Renal cortex interstitium (tissue), 11 donors: Measurements from ENCODE around the gene PDLIM4. TPM values are rescaled to one million over a fixed set of nuclear protein-coding genes. Genes with fewer than 3 reads are reported as not detected.

Experiments
- DNase-seq, 11 donors: peaks; one replicate each; pipeline ENCODE4 v3.0.0-alpha.2; 2013; ENCODE audit warnings: low read depth in 9 of 11, low spot score in 4 of 11; ENCODE audit errors: extremely low read depth in 1 of 11
- polyA plus RNA-seq, 3 donors: library from polyadenylated mRNA; unstranded; fragments of 120-200 nt; gene quantifications; one replicate each; pipeline ENCODE4 v1.2.1, GENCODE V29; 2013; ENCODE audit not compliant: insufficient read length in 3 of 3

PDLIM4 gene
- polyA plus RNA-seq, 3 donors = 13.8 to 21.2 (median 17.4) TPM

DNA sequence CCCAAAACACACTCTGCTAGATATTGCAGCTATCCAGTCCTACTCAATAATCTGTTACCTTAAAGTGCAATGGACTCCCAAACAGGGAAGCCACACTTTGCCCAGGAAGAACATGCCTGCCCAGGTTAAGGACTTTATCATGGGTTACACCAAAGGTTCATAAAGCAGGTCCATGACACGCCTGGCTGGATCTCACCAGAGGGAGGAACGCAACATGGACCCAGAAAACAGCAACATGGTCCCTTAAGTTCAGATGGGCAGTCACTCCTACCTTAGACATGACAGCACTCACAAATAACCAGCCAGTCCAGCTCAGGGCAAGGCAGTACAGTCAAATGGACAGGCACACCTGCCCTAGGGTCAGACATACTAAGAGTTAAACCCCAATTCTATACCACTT lies 33.6 kb upstream of the PDLIM4 start:
- DNase-seq = no peak

DNA sequence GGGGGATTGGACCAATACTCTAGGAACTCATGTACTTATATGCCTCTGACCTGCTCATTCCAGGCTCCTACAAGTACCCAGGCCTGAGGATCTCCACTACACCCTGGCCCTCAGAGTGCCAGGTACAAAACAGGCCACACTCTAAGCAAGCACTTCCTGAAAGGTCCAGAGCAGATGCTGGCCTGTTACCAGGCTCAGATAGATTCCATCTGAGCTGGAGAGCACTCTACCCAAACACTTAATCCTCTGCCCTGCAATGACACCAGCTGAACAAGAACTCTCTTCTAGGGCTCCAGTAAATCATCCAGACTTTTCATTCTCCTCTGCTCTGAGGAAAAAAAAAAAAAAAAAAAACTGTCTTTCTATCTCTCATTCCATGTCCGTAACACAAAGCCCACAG lies 32.8 kb upstream of the PDLIM4 start:
- DNase-seq = no peak

DNA sequence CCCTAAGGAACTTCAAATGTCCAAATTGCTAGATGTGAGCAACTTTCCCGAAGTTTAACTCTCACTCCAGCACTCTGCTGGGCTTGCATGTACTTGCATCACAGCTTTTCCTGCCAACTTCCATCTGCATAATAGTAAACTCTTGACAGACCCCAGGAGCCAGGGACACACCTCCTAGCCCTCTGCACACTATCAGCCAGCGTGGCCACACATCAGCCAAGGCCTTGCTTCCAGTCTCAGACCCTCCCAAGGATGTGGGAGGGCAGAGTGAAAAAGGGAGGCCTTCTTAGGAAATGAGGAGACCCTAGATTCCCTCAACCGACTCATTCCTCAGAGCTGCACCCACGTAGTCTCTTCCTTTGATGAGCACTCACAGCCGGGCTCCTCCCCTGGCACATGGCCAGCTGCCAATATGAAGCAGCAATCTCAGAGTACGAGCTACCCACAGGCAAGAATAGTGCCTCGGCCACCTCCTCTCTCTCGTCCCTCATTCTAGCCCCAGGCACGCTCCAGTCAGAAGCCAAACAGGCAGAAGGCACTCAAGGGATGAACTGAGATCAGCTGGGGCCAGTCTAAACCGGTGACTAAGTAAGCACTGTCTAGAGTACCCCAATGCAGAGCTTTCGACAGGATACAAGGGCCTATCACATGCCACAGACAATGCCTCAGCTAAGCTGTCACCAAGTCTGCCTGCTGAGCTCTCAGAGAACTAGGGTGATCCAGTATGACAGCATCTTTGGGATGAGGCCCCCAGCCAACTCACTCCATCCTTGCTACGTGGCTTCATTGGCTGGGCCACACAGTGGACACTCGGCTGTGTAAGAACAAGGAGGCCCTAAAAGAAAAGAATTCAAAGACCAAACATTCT lies 32.1 kb upstream of the PDLIM4 start:
- peak in 1 of 11 donors; percentile 43 for DNase-seq

DNA sequence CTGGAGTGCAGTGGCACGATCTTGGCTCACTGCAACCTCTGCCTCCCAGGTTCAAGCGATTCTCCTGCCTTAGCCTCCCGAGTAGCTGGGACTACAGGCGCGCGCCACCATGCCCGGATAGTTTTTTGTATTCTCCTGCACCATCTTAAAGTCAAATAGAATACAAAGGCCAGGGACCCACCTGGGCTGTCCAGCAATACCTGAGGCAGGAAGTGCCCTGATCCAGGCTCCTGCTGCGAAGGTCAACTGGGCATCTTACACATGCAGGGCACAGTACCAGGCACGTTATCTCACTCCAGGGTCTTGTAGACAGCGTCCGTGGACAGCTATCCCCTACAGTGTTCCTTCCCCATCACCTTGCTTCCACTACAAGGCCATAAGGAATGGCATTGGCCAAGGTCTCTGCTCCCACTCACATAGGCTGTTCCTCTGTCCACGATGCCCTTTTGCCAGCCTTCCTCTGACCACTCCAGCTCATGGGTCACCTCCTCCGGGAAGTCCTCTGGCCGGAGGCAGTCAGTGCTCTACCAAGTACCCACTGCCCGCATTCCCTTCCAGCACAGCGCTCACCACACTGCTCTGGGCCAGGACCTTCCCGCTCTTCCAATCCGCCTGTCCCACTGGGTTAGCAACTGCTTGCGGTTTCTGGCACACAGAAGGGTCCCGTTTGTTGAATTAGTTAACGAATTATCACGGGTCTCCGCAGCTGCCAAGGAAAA lies 30.8 kb upstream of the PDLIM4 start:
- DNase-seq = no peak

DNA sequence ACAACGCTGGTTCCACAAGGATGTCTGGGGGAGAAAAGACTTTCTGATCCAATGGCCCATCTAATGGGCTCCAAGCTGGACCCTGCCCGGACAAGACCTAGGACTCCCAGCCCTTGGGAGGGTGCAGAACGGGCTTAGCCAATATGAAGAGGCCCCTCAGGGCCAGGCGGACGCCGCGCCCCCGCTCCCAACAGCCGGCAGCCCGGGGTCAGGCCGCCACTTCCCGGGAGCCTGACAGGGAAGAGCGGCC lies 30.3 kb upstream of the PDLIM4 start:
- peak in 1 of 11 donors; percentile 36 for DNase-seq

DNA sequence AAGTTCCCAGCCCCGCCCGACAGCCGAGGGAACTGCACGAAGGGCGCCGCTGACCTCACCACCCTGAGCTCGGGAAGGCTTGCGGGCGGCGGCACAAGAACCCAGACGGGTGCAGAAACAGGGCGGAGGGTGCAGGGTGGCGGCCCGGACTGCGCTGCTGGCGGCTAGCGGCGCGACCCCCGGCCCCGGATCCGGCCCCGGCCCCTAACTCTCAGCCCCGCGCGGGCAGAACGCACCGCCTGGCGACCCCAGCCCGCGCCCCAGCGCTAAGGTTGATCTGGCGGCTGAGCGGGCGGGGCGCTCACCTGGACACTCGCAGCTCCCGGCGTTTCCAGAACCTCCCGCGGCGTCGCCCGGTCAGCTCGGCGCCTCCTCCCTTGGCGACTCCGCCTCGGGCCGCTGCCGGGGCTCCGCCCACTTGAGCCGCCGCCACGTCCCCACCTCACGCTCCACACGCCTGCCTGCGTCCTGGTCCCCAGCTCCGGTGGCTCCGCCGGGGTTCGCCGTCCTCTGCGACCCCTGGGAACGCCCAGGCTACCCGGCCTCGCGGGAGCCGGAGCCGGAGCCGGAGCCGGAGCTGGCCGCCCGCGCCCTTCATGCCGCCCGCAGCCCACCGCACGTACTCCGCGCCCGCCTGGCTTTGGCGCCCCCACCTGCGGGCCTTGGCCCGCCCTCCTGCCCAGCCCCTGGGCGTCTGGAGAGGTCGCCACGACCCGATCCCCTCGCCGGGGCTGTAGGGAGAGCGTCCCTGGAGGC lies 29.8 kb upstream of the PDLIM4 start, which contains the start of gene P4HA2:
TSS of gene P4HA2 (minus strand) at position 369 of the 756 bp plus-strand sequence. CDS start 9,227 bp downstream, outside the sequence.
- peak in 8 of 11 donors; percentile 54 to 74 (median 66) for DNase-seq

DNA sequence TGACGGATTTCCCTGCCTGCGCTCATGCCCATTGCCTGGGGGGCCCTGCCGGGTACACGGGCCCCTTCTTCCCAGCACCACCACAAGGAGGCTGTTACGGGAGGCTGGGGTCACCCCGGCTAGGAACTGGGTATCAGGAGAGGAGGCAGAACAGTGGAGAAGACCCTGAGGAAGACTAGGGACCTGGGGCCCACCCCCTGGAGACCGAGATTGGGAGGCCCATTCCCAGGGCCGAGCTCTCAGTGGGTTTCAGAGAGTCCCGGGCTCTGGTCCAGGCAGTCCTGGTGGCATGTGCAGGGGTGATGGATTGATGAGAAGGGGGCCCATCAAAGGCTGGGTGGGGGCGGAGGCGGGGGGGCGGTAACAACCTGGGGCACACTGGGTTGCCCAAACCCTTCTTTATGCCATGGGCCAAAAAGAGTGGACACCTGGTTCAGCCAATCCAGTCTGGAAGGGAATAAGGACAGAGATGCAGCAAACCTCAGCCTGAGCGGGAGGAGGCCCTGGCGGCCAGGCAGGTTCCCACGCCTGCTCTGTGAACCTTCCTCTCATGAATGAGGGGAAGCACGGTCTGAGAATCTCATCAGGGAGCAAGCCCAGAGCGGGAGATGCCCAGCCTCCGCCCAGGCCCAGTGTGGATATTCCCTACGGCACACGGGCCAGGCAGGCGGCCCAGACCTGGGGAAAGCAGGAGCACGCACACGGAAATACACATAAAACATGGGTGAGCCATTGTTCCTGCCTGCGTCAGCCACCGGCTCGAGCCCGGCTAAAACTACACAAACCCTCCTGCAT lies 29.1 kb upstream of the PDLIM4 start:
- DNase-seq = no peak

DNA sequence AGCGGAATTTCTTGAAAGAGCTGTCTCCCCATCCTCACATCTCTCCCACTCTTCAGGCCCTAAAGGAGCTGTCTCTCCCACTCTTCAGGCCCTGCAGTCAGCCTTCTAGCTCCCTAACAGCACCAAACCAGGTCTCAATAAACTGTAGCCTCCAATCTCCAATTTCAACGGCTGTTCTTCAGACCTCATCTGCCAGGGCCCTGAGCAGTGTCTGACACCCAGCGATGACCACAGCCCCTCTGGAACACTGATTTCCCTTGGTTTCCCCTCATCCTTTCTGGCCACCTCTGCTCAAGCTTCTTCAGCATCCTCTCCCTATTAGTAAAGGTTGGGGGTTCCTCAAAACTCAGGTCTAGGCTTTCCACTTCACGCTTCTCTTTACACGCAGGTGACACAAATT lies 28.3 kb upstream of the PDLIM4 start:
- DNase-seq = no peak

DNA sequence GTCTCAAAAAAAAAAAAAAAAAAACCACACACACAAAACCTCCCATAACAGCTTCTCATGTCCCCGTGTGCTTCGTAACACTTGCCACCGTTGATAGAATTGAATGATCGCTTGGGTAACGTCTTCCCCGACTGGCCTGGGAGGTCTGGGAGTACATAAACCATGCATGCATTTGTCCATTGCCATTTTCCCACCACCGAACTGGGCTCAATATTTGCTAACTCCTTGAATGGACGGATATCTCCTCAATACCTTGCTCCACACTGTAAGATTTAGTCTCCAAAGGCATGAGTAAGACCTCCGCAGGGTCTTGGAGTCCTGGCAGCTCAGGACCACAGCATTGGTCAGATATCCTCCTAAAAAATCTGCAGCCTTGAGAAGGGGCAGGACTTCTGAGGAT lies 26.6 kb upstream of the PDLIM4 start:
- DNase-seq = no peak

DNA sequence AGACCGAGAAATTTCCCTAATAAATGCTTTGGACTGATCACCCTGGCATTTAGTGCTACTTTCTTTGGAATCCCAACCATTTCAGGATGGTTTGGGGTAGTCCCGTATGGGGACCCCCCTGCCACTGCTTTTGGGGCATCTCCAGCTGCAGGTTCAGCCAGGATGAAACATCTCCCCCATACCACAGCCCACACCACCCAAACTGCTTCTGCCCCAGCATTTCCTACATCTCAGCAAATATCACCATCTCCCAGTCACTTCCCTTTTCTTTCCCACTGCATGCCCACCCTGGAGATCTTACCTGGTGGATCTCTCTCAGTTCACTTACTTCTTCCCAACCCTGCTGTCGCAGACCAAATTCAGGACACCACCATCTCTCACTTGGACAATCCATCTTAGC lies 25.0 kb upstream of the PDLIM4 start:
- no peak for DNase-seq

DNA sequence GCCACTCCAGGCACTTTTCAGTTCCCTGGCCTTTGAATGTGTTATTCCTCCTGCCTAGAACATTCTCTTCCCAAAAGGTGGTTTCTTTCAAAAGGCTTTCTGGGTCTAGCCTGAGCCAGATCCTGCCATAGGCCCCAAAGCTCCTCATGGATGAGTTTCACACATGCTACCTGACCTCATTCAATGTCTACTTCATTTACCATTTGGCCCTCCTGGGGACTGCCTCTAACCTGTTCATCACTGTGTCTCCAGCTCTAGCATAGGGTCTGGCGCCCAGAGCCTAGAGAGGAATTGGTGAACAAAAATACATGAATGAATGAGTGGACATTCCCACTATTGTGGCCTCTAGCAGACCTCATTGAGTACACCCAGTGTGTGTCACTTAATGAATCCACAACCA lies 24.4 kb upstream of the PDLIM4 start:
- DNase-seq = no peak

DNA sequence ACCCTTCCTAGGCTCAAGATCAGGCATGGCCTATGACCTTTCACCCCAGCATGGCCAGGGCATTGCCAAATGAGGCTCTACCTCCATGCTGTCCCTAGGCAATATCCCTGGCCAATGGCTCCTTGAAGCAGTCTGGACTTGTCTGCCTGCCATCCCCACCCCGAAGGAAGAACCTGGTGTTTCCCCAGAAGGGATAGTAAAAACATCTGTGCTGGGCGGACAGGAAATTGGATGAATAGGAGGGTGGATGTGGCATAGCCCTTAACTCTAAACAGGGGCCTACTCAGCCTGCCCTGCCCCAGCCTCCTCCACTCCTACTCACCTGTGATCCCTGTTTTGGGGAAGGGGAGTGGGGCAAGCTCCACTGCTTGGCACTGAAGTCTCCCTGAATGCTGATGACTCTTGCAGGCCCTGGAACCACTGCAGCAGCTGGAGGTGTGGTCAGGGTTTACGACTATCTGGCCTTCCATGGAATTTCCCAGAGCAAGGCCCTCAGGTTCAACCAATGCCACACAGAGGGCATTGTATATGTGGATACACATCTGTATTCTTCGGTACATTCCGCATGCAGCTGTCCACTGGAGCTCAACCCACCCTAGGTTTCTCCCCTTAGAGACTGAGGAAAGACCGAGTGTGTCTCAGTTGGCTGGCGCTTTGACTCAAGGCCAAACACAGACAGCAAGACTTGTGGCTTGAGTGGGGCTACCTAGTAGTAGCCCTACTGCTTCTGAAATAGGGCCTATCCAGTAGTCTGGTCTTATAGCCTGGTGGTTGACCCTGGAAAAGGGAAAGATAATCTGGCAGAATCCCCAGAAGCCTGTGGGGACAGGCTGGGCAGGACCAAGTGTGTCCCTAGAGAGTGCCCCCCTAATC lies 23.4 kb upstream of the PDLIM4 start:
- no peak for DNase-seq

DNA sequence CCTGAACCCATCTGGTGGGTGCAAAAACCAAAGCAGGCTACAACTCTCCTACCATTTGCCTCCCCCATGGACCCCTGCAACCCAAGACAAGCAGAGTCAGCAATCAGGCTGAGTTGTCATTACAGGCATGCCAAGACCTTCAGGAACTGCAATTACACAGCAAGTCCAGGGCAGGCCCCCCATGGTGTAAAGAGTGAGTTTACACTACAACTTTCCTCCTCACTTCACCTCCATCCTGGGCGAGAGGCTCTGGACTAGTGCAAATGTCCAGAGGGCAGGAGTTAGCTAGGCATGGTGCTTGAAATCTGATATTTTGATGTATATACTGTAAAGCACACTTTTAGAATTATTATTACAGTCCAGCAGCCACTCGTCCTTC lies 22.8 kb upstream of the PDLIM4 start:
- DNase-seq = no peak

DNA sequence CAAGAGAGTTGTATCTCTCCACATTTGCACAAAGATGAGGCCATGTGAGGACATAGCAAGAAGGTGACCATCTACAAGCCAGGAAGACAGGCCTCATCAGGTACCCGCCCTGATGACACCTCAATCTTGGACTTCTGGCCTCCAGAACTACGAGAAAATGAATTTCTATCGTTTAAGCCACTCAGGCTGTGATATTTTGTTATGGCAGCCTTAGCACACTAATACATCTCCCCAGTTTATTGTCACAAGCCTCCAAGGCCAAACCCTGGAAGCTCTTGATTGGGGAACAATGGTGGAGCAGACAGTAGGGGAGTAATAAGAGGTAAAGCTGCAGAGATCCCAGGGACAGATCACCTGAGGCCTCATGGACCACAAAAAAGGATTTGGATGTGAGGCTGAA lies 22.2 kb upstream of the PDLIM4 start:
- no peak for DNase-seq

DNA sequence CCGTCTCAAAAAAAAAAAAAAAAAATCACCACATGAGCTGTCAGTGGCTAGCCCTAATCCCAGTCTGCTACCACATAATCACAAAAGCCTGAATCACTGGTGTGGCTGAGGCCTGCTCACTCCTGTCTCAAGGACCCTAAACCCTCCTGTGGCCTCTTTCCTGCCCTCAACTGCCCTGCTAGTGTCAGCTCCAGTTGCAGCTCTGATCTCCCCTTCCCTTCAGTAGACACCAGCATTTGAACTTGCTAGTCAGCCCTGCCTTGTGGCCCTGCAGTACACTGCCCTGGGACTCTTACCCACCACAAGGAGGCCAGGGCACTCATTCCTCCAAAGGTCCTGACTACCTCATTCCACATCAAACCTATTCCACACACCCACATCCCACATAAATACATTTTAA lies 20.4 kb upstream of the PDLIM4 start:
- no peak for DNase-seq

DNA sequence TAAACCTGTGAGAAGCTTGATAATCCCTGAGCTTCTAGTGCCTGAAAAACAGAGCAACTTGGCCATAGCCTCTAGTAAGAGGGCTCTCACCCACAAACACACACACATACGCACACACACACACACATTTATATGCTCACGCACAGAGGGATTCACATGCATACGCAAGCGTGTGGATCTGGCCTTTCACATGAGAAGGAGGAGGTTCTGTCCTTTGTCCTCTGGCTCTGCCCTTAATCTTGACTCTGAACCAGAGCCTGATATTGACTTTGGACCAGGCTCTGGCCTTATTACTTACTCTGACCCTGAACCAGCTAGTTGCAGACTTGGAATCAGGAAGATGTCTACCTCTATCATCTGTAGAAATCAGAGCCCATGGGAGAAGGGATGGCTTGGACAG lies 19.8 kb upstream of the PDLIM4 start:
- DNase-seq = no peak

DNA sequence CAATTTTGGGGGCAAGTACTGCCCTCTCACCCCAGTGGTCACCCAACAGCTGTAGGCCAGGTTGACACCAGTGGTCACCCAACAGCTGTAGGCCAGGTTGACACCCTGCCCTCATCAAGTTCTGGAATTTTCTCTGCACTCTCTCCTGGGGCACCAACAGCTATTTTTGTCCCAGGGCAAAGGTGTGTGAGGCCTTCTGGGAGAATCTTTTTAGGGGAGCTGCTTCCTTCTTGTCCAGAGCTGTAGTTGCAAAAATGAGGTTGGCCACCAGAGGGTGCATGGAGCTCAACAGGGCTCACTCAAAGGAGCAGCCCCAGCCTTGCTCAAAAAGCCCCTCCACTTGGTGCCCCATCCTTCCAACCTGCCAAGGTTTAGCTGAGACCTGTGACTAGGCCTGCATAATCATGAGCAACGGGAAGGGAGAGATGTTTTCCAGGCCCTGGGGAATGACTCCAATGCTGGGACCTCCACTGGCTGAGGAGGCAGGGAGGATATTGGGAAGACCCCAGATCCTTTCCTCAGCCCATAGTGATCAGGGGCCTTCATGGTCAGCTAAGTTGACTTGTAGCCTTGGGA lies 19.2 kb upstream of the PDLIM4 start:
- DNase-seq = peak in 2 of 11 donors; percentile 34 to 42

DNA sequence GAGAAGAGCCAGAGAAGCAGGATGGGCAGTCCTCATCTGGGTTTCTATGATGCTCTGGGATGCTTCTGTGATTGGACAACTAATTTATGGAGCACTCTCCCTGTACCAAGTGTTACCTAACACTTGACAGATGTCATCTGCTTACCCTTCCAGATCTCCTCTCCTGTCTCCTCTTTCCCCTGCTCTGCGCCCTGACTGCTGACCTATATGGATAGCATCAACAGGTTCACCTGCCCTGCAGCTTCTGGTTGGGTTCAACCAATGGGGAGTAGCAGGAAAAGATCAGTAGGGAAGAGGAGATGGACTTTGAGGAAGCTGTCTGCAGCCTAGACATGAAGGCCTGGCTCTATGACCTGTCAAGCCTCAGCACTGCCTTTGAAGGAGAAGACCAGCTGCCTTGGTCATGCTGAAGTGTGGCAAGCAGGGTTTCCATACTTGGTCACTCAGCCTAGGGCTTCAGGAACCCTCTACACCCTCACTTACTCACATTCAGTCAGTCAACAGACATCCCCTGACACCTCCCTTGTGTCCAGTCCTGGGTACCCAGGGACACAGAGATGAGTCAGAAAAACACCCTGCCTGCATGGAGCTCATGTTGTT lies 18.5 kb upstream of the PDLIM4 start:
- no peak for DNase-seq
